Measurements from ENCODE around the gene HOXD9. TPM values are rescaled to one million over a fixed set of nuclear protein-coding genes. Genes with fewer than 3 reads are reported as not detected.

The HOXD9 gene
- total and polyA plus RNA-seq, 10 donors: 1.1 to 4.0 (median 2.6) TPM

- intact Hi-C loops (cut with DNase I; ENCODE audit: low total_unique reads): no loop called here
- no peaks in the 10 kb centered on the region for H3K36me3 ChIP-seq
- 25 to 46% (median 30%) methylated on average over 22 of the region's 22 CpGs for WGBS, 5 donors
- DNase-seq: no peak
- H3K4me1 ChIP-seq: peaks cover 0 to 51% (median 14%) of the 10 kb centered on the region in 6 donors
- no peak for TF ChIP-seq CTCF (IDR thresholded peaks at IDR 0.05 in 8 of 11, conservative IDR thresholded peaks at IDR 0.05 in 3 of 11)
- TF ChIP-seq POLR2AphosphoS5 (IDR thresholded peaks at IDR 0.05): no peak
- no peak for TF ChIP-seq POLR2A (IDR thresholded peaks at IDR 0.05)
- no peak overlapping the region for H3K27ac ChIP-seq
- H3K27me3 ChIP-seq (replicated peaks in 1 of 7): peaks cover 16 to 100% (median 98%) of the 10 kb centered on the region in 7 donors
- peaks cover 0 to 4% (median 0%) of the 10 kb centered on the region in 8 donors for H3K9me3 ChIP-seq
- H3K4me3 ChIP-seq: no peak overlapping the region
These were observed 38.7 kb downstream of the HOXD9 start for GRCh38 chr2:176160986-176161824.

- intact Hi-C loops (cut with DNase I; ENCODE audit: low total_unique reads): no loop called here
- WGBS, 5 donors: 20 to 25% (median 22%) methylated on average over 22 of the region's 22 CpGs
- no peak overlapping the region for H3K27ac ChIP-seq
- no peak overlapping the region for H3K4me3 ChIP-seq
- H3K27me3 ChIP-seq (replicated peaks in 1 of 7): peaks cover 14 to 100% (median 96%) of the 10 kb centered on the region in 7 donors
- TF ChIP-seq POLR2A (IDR thresholded peaks at IDR 0.05) (no peak), POLR2AphosphoS5 (IDR thresholded peaks at IDR 0.05) (no peak), CTCF (IDR thresholded peaks at IDR 0.05 in 8 of 11, conservative IDR thresholded peaks at IDR 0.05 in 3 of 11) (no peak)
- H3K9me3 ChIP-seq: peaks cover 0 to 4% (median 0%) of the 10 kb centered on the region in 8 donors
- H3K36me3 ChIP-seq: no peaks in the 10 kb centered on the region
- DNase-seq: no peak
- peaks cover 0 to 45% (median 12%) of the 10 kb centered on the region in 6 donors for H3K4me1 ChIP-seq
These were observed 39.5 kb downstream of the HOXD9 start for GRCh38 chr2:176161825-176162626.

- no peak for TF ChIP-seq CTCF (IDR thresholded peaks at IDR 0.05 in 8 of 11, conservative IDR thresholded peaks at IDR 0.05 in 3 of 11)
- TF ChIP-seq POLR2A (IDR thresholded peaks at IDR 0.05): no peak
- no peak for TF ChIP-seq POLR2AphosphoS5 (IDR thresholded peaks at IDR 0.05)
- WGBS, 5 donors: 14 to 28% (median 23%) methylated on average over 28 to 29 of the region's 29 CpGs
- H3K4me1 ChIP-seq: peaks cover 0 to 34% (median 10%) of the 10 kb centered on the region in 6 donors
- no peak for DNase-seq
- H3K27me3 ChIP-seq (replicated peaks in 1 of 7): peaks cover 14 to 100% (median 85%) of the 10 kb centered on the region in 7 donors
- peaks cover 0 to 4% (median 0%) of the 10 kb centered on the region in 8 donors for H3K9me3 ChIP-seq
- intact Hi-C loops (cut with DNase I; ENCODE audit: low total_unique reads): no loop called here
- no peaks in the 10 kb centered on the region for H3K36me3 ChIP-seq
- no peak overlapping the region for H3K4me3 ChIP-seq
- H3K27ac ChIP-seq: no peak overlapping the region
These were observed 40.6 kb downstream of the HOXD9 start for GRCh38 chr2:176162911-176163671.

Data from spleen (tissue), 11 donors.